GM23248 (cell line): Measurements from ENCODE around the gene TMPRSS7.

Source experiments
- EZH2 ChIP-seq: fragments of 200-600 bp; sonication (generic); IDR thresholded peaks from 2 replicates; pipeline ENCODE4 v1.6.1; 2018; ENCODE audit warnings: antibody characterized with exemption, mild to moderate bottlenecking; ENCODE audit not compliant: insufficient read depth, poor library complexity, severe bottlenecking
- EZH2phosphoT487 ChIP-seq: fragments of 200-600 bp; sonication (generic); IDR thresholded peaks from 2 replicates; pipeline ENCODE4 v1.6.1; 2018; ENCODE audit warnings: antibody characterized with exemption, moderate library complexity, mild to moderate bottlenecking, low read depth; ENCODE audit not compliant: insufficient read depth

GRCh38 chr3:112013784-112014143, 20.8 kb upstream of the TMPRSS7 start:
- TF ChIP-seq EZH2 (no peak), EZH2phosphoT487 (no peak)
